GM12878 (cell line): ENCODE data around the gene SH3GL3. TPM values are rescaled to one million over a fixed set of nuclear protein-coding genes. Genes with fewer than 3 reads are reported as not detected.

Experiments
- ATAC-seq: fragments of 200-7000 bp; cut with Tn5 transposase; 3 replicates; pipeline ENCODE4 v1.9.1; 2020; ENCODE audit warnings: mild to moderate bottlenecking, moderate library complexity
- BruUV-seq: library from RNA; stranded (reverse); fragments of 400-500 nt; replicated peaks from 2 replicates; lab custom pipeline; 2021; lab: Mats Ljungman, UMichigan
- CTCF ChIA-PET: fragments of 300-600 bp; sonication (Branson Sonifier 250); formaldehyde crosslinking; extraction: SDS; loops from one replicate; lab custom pipeline; 2021; ENCODE audit warnings: inconsistent platforms; lab: Yijun Ruan, JAX
- POLR2A ChIA-PET: fragments of 350-600 bp; formaldehyde crosslinking; extraction: SDS; loops from one replicate; lab custom pipeline; 2021; ENCODE audit warnings: inconsistent platforms; lab: Charles Lee
- RAD21 ChIA-PET: fragments of 300-600 bp; sonication (Branson Sonifier 250); formaldehyde crosslinking; loops from one replicate; lab custom pipeline; 2023; ENCODE audit warnings: antibody characterized with exemption; ENCODE audit not compliant: unreplicated experiment; lab: Charles Lee
- SMC1A ChIA-PET: fragments of 300-600 bp; sonication (Branson Sonifier 250); formaldehyde crosslinking; loops from one replicate; lab custom pipeline; 2023; ENCODE audit not compliant: unreplicated experiment, uncharacterized antibody; lab: Charles Lee
- DNase-seq: peaks from one replicate; pipeline ENCODE4 v3.0.0-alpha.2; 2011; ENCODE audit warnings: low read depth, low spot score
- FAIRE-seq: peaks from 3 replicates; lab custom pipeline; 2011; peaks lifted over from hg19 to GRCh38; lab: Jason Lieb, UNC
- H2AFZ ChIP-seq: 2 replicates; pipeline ENCODE4 v1.6.0; 2011; ENCODE audit warnings: low read depth, low read length, control low read depth; ENCODE audit not compliant: control insufficient read depth
- H3K27ac ChIP-seq: 2 replicates; pipeline ENCODE4 v1.5.1; 2011; ENCODE audit warnings: control low read depth; ENCODE audit not compliant: control insufficient read depth, insufficient read depth
- H3K27me3 ChIP-seq, 2 experiments: replicated peaks in 1 of 2; 2 replicates each; pipeline versions ENCODE4 v1.6.0 to v1.6.1; 2011; ENCODE audit warnings: low read length in 1 of 2; ENCODE audit not compliant: control insufficient read depth in 2 of 2, insufficient read depth in 2 of 2
- H3K36me3 ChIP-seq, 2 experiments: 2 replicates each; pipeline ENCODE4 v1.5.1; 2011; ENCODE audit warnings: low read length in 1 of 2; ENCODE audit not compliant: control insufficient read depth in 2 of 2, insufficient read depth in 2 of 2
- H3K4me1 ChIP-seq: 2 replicates; pipeline ENCODE4 v1.6.1; 2011; ENCODE audit warnings: mild to moderate bottlenecking, low read length, moderate library complexity, mixed read lengths; ENCODE audit not compliant: control insufficient read depth, insufficient read depth
- H3K4me2 ChIP-seq: 2 replicates; pipeline ENCODE4 v1.6.0; 2011; ENCODE audit warnings: control low read depth; ENCODE audit not compliant: control insufficient read depth, insufficient read depth
- H3K4me3 ChIP-seq: fragments of 200-600 bp; sonication (generic); 2 replicates; pipeline ENCODE4 v1.5.1; 2016
- H3K79me2 ChIP-seq: 2 replicates; pipeline ENCODE4 v1.6.0; 2011; ENCODE audit warnings: low read length; ENCODE audit not compliant: control insufficient read depth, insufficient read depth
- H3K9ac ChIP-seq: 2 replicates; pipeline ENCODE4 v1.8.0; 2011; ENCODE audit warnings: low read length, control low read depth, mixed read lengths; ENCODE audit not compliant: control insufficient read depth, insufficient read depth
- H3K9me3 ChIP-seq: replicated peaks from 3 replicates; pipeline ENCODE4 v1.5.1; 2011; ENCODE audit warnings: mild to moderate bottlenecking, low read length; ENCODE audit not compliant: control insufficient read depth, insufficient read depth
- H4K20me1 ChIP-seq: 2 replicates; pipeline ENCODE4 v1.6.0; 2011; ENCODE audit not compliant: control insufficient read depth, insufficient read depth
- BHLHE40 ChIP-seq, 2 experiments: fragments of 450-650 bp in 1 of 2; IDR thresholded peaks; 2 replicates each; pipeline ENCODE4 v1.6.1; 2011 to 2017; ENCODE audit warnings: low read depth in 2 of 2, borderline replicate concordance in 1 of 2, improper control_type of control experiment in 1 of 2, low read length in 1 of 2, mild to moderate bottlenecking in 1 of 2
- BRCA1 ChIP-seq: IDR thresholded peaks from 2 replicates; pipeline ENCODE4 v1.6.1; 2011; ENCODE audit warnings: low read depth, low read length, improper control_type of control experiment
- EED ChIP-seq: sonication (generic); IDR thresholded peaks from 2 replicates; pipeline ENCODE4 v1.6.1; 2016; ENCODE audit warnings: antibody characterized with exemption, low read depth
- EGR1 ChIP-seq, 2 experiments: IDR thresholded peaks; 1 replicate in 1 of 2; 2 replicates in 1 of 2; pipeline ENCODE4 v1.6.1; 2011 to 2012; ENCODE audit warnings: low read depth in 2 of 2, low read length in 2 of 2, borderline replicate concordance in 1 of 2, mild to moderate bottlenecking in 1 of 2, moderate library complexity in 1 of 2
- ETV6 ChIP-seq, 2 experiments: fragments of 450-650 bp in 1 of 2; IDR thresholded peaks in 1 of 2; conservative IDR thresholded peaks in 1 of 2; 2 replicates each; pipeline ENCODE4 v1.6.1; 2014; ENCODE audit warnings: antibody characterized with exemption in 1 of 2, borderline replicate concordance in 1 of 2, low read depth in 1 of 2, mild to moderate bottlenecking in 1 of 2, moderate library complexity in 1 of 2
- JUND ChIP-seq: IDR thresholded peaks from 2 replicates; pipeline ENCODE4 v1.6.1; 2012; ENCODE audit warnings: low read depth, mild to moderate bottlenecking, low read length, improper control_type of control experiment, moderate library complexity
- MTA3 ChIP-seq: IDR thresholded peaks from 2 replicates; pipeline ENCODE4 v1.6.1; 2012; ENCODE audit warnings: low read length, inconsistent platforms, borderline replicate concordance
- NFXL1 ChIP-seq: fragments of 450-650 bp; IDR thresholded peaks from 2 replicates; pipeline ENCODE4 v1.6.1; 2017; ENCODE audit warnings: antibody characterized with exemption, mild to moderate bottlenecking, borderline replicate concordance
- NFYA ChIP-seq: IDR thresholded peaks from 2 replicates; pipeline ENCODE4 v1.6.1; 2011; ENCODE audit warnings: low read depth, mild to moderate bottlenecking, low read length, improper control_type of control experiment, borderline replicate concordance
- NRF1 ChIP-seq: conservative IDR thresholded peaks from 2 replicates; pipeline ENCODE4 v1.6.1; 2011; ENCODE audit warnings: mild to moderate bottlenecking, low read depth, low read length, improper control_type of control experiment
- SIX5 ChIP-seq: IDR thresholded peaks from 2 replicates; pipeline ENCODE4 v1.6.1; 2011; ENCODE audit warnings: mild to moderate bottlenecking, low read depth, low read length, moderate library complexity; ENCODE audit not compliant: severe bottlenecking
- SMC3 ChIP-seq: IDR thresholded peaks from 2 replicates; pipeline ENCODE4 v1.6.1; 2011; ENCODE audit warnings: low read length, improper control_type of control experiment, borderline replicate concordance
- SREBF1 ChIP-seq: IDR thresholded peaks from 2 replicates; pipeline ENCODE4 v1.6.1; 2012; ENCODE audit warnings: mild to moderate bottlenecking, low read length
- STAT3 ChIP-seq: IDR thresholded peaks from 2 replicates; pipeline ENCODE4 v1.6.1; 2011; ENCODE audit warnings: low read depth, low read length, improper control_type of control experiment
- TAF1 ChIP-seq: IDR thresholded peaks from 2 replicates; pipeline ENCODE4 v1.6.1; 2011; ENCODE audit warnings: mild to moderate bottlenecking, low read depth, low read length, borderline replicate concordance
- TBL1XR1 ChIP-seq: IDR thresholded peaks from 2 replicates; pipeline ENCODE4 v1.6.1; 2012; ENCODE audit warnings: low read depth, low read length, improper control_type of control experiment
- ZNF622 ChIP-seq: fragments of 450-650 bp; IDR thresholded peaks from 2 replicates; pipeline ENCODE4 v1.6.1; 2017; ENCODE audit warnings: mild to moderate bottlenecking, inconsistent platforms
- ZNF687 ChIP-seq: fragments of 450-650 bp; IDR thresholded peaks from 2 replicates; pipeline ENCODE4 v1.6.1; 2017; ENCODE audit warnings: mild to moderate bottlenecking, moderate library complexity
- ZZZ3 ChIP-seq: IDR thresholded peaks from 2 replicates; pipeline ENCODE4 v1.6.1; 2011; ENCODE audit warnings: low read depth; ENCODE audit not compliant: control insufficient read depth, insufficient read length
- WGBS: methylation state at CpG from one replicate; pipeline ENCODE4 v1.1.6; 2016; ENCODE audit warnings: low lambda C conversion rate; ENCODE audit not compliant: insufficient replicate concordance, insufficient coverage; ENCODE audit errors: missing lambda C conversion rate; 5-methylcytosine and 5-hydroxymethylcytosine counted together
- in situ Hi-C: fragments of 300-500 bp; cut with MboI; formaldehyde crosslinking; loops from 9 replicates; pipeline ENCODE4 v1.14.3; 2018; ENCODE audit warnings: mixed read lengths
- intact Hi-C: fragments of 100-400 bp; cut with micrococcal nuclease; formaldehyde crosslinking; loops from one replicate; pipeline ENCODE4 v1.14.2; 2022; ENCODE audit not compliant: unreplicated experiment
- polyA plus RNA-seq, 11 experiments: library from polyadenylated mRNA; depleted of rRNA in 4 of 11; unstranded in 6 of 11; stranded (reverse) in 5 of 11; fragments of >200 nt; fragmentation: Nextera tagmentation in 4 of 11; fragmentation: Illumina TruSeq in 1 of 11; extraction: Ambion mirVana in 4 of 11; extraction: Trizol in 1 of 11; gene quantifications; 1 replicate in 1 of 11; 2 replicates in 10 of 11; pipeline versions ENCODE4 v1.2.1 to v1.2.3, GENCODE V29; 2011 to 2016; ENCODE audit warnings: inconsistent platforms in 2 of 11, missing spikeins in 2 of 11, low read depth in 1 of 11
- total RNA-seq, 4 experiments: library from RNA; depleted of rRNA in 3 of 4; stranded (reverse); fragments of >200 nt in 3 of 4; fragmentation: Illumina TruSeq in 1 of 4; extraction: Trizol in 1 of 4; gene quantifications; 2 replicates each; pipeline versions ENCODE4 v1.2.1 to v1.2.3, GENCODE V29; 2013 to 2021

SH3GL3 gene
- total and polyA plus RNA-seq, 10 of the 15 experiments (the other 5 are each of a cell fraction or from before 2014, with no cell fraction given): not detected

DNA sequence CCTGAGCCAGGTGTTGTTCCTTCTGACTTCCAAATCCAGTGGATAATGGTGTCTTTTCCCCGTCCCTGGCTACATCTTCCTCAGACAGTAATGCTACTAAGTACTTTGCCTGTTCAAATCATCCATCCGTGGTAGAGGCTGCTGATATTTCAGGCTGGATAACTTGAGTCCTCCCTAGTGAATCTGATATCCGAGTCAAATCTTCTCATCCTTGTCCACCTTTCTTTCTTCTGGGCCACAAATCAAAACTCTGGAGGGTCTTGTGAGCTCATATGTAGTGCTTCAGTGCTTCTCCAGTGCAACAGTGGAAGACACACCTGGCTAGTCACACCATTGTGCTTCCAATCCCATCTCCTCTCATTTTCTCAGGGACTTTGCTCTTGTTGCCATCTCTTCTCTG lies 11.2 kb downstream of the SH3GL3 start:
- 3% methylated on average over 3 of the region's 3 CpGs for WGBS
- ChIA-PET CTCF (no interaction called here), POLR2A (no interaction called here), RAD21 (no interaction called here), SMC1A (no interaction called here)
- no peak for FAIRE-seq
- Histone ChIP-seq H3K4me1 (no peaks in the 10 kb centered on the region), H2AFZ (no peak overlapping the region), H3K27ac (no peak overlapping the region), H3K9me3 (no peaks in the 10 kb centered on the region), H3K27me3 (no peaks in the 10 kb centered on the region; a peak in 1 of 4 replicates), H3K36me3 (no peaks in the 10 kb centered on the region), H3K4me3 (no peak overlapping the region), H3K9ac (no peak overlapping the region), H3K4me2 (no peak overlapping the region), H3K79me2 (no peaks in the 10 kb centered on the region), H4K20me1 (no peaks in the 10 kb centered on the region)
- in situ Hi-C loops (no loop called here), intact Hi-C loops (no loop called here)
- no peak for TF ChIP-seq ZNF687
- TF ChIP-seq TAF1: no peak
- TF ChIP-seq EED: no peak
- no peak for TF ChIP-seq NRF1
- no peak for TF ChIP-seq SMC3
- no peak for TF ChIP-seq SIX5
- no peak for TF ChIP-seq EGR1 (IDR thresholded peaks at IDR 0.05; ENCODE audit: borderline replicate concordance in 1 of 2, low read depth in 2 of 2, low read length in 2 of 2)
- no peak for TF ChIP-seq ETV6 (conservative IDR thresholded peaks at IDR 0.05 in 1 of 2, IDR thresholded peaks at IDR 0.05 in 1 of 2; ENCODE audit: borderline replicate concordance in 1 of 2, low read depth in 1 of 2)
- TF ChIP-seq NFXL1: no peak
- no peak for TF ChIP-seq SREBF1
- TF ChIP-seq TBL1XR1: no peak
- TF ChIP-seq NFYA: no peak
- TF ChIP-seq JUND: no peak
- TF ChIP-seq MTA3: no peak
- no peak for TF ChIP-seq BRCA1
- no peak for TF ChIP-seq ZZZ3
- TF ChIP-seq STAT3: no peak
- no peak for TF ChIP-seq ZNF622
- TF ChIP-seq BHLHE40 (IDR thresholded peaks at IDR 0.05; ENCODE audit: borderline replicate concordance in 1 of 2, low read depth in 2 of 2, low read length in 1 of 2): no peak
- DNase-seq: no peak
- ATAC-seq: no peak
- BruUV-seq: no TSS peak
